Endometrial microvascular endothelial cells (primary cell): Measurements from ENCODE around the gene CNTNAP2. TPM values are rescaled to one million over a fixed set of nuclear protein-coding genes. Genes with fewer than 3 reads are reported as not detected.

ENCODE experiments used
- in situ Hi-C: cut with HindIII; loops from 2 replicates; pipeline ENCODE4 v1.10.0; 2017; ENCODE audit warnings: low sequenced_read_pairs, low pct_unique_long_range_greater_than_20kb; ENCODE audit errors: inconsistent ontology term
- total RNA-seq: library from RNA; depleted of rRNA; stranded (reverse); fragments of >200 nt; gene quantifications from one replicate; pipeline ENCODE4 v1.2.3, GENCODE V29; 2015; ENCODE audit errors: inconsistent ontology term

The CNTNAP2 gene
- total RNA-seq, 1 donor from 2014 or later: not detected

- in situ Hi-C loops: no loop called here
Measured at GRCh38 chr7:148110097-148110868, 1993.7 kb downstream of the CNTNAP2 start.

DNA sequence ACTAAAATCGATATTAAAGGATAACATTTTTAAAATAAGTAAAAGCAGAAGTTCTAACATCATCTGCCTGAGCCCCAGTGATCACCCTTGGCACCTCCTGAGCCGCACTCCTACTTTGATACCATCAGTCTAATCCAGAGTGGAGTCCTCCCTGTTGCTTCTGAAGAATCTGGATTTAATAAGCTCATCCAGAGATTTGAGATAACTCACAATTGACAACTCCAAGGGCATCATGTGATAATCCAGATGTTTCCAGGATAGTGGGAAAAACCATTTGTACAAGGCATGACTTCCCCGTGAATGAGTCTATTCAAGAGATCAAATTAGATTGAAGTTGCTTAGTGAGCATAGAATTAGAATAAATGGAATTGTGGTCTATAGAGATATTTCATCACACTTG lies 1998.2 kb downstream of the CNTNAP2 start:
- in situ Hi-C loops: no loop called here

DNA sequence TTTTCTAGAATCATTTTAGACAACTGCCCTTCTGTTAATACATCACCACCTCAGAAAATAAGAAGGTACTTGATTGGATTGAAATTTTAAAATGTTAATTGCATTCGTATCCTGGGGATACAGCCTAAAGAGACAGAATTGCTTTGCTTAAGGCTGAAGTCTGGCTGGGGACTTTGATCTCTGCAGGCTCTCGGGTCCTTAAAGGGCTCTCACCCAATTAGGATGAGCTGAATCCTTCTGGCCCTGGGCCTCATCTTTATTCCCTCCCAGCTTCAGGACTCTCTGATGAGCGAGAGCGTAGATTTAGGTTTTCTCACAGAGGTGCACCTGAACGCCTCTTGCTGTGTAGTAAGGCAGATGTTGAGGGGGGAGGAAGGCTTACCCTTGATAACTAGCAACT lies 1998.7 kb downstream of the CNTNAP2 start:
- in situ Hi-C loops: no loop called here

- in situ Hi-C loops: no loop called here
Measured at GRCh38 chr7:148116195-148116594, 1999.6 kb downstream of the CNTNAP2 start.

DNA sequence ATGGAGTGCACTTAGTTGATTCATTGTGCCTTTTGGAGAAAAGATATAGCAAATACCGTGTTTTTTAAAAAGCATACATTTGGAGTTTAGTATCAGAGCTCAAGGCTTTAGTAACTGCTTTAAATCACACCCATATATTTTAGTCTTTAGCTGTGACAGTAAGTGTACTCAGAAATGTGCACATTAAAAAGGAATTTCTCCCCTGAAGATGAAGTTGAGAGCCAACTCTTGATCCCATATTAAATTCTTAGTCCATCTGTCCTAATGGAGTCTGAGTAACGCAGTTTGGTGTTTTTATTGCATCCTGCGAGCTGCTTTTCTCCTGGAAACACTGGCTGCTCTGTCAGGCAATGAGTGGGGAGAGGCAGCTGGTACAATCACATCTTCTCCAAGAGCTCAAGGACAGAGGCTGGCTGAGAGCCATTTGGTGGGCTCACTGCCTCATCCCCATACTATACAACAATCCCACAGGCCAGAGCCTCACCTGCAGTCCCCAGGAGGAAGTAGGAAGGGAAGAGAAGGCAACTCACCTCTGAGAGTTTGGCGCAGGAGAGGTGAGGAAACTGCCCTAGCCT lies 2000.3 kb downstream of the CNTNAP2 start:
- in situ Hi-C loops: no loop called here

DNA sequence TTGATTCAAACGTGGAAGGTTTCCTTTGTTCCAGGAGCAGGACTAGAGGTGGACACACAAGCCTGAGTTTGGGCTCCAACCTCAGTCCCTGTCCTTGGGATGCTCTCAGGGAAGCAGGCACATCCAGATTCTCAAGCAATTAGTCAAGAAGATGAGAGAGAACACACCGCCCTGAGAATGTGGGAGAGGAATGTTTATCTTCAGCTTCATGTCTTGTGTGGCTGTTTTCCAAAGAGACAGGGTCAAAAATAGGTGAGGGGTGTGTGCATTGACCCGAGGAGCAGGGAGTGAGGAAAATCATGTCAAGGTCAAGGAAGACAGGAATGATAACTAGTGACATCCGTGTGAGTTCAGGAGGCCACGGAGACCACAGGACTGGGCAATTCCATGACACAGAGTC lies 2001.8 kb downstream of the CNTNAP2 start:
- in situ Hi-C loops: no loop called here

DNA sequence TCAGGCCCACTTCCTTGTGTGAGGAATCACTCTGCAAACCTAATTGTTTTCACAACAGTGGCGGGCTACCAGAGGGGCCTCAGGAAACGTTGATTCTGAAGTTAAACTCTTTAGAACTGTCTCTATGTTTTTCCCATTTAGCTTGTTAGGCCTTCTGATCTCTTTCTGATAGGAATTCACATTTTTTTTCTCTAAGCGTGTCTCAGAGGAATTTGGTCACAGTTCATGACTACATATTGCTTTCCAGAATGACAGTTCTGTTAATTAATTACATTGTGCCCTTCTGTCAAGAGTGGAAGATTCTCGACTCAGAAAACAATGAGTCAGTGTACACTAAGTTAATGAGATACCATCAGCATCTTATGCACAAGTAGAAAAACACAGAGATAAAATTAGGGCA lies 2004.8 kb downstream of the CNTNAP2 start:
- in situ Hi-C loops: no loop called here

DNA sequence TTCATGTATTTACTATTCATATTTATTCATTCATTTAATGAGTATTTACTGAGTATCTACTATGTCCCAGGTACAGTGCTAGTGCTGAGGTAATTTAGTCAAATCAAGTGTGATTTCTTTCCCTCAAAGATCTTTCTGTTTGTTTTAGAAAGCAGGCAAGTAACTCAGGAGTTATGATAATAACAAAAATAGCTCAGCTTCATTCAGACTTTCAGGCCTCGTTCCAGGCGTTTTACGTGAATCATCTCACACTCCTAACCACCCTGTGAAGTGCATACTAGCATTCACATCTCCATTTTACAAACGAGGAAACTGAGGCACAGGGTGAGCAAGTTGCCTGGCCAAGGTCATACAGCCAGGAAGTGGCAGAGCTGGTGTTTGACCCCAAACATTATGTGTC lies 2005.2 kb downstream of the CNTNAP2 start:
- in situ Hi-C loops: no loop called here

- in situ Hi-C loops: no loop called here
Measured at GRCh38 chr7:148124477-148124876, 2007.9 kb downstream of the CNTNAP2 start.

- in situ Hi-C loops: no loop called here
Measured at GRCh38 chr7:148127374-148127773, 2010.8 kb downstream of the CNTNAP2 start.

GRCh38 chr7:148129023-148129422 lies 2012.4 kb downstream of the CNTNAP2 start:
- in situ Hi-C loops: no loop called here

GRCh38 chr7:148135116-148135515 lies 2018.5 kb downstream of the CNTNAP2 start:
- in situ Hi-C loops: no loop called here

DNA sequence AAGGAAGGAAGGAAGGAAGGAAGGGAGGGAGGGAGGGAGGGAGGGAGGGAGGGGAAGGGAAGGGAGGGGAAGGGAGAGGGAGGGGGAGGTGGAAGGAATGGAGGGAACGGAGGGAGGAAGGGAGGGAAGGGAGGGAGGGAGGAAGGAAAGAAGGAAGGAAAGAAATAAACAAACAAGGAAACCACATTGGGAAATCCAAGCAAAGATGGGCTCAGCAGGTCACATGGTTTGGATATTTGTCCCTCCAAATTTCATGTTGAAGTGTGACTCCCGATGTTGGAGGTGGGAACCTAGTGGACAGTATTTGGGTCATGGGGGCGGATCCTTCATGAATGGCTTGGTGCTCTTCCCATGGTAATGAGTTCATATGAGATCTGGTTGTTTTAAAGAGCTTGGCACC lies 2019.4 kb downstream of the CNTNAP2 start:
- in situ Hi-C loops: no loop called here

- in situ Hi-C loops: no loop called here
Measured at GRCh38 chr7:148142660-148143248, 2026.2 kb downstream of the CNTNAP2 start.

GRCh38 chr7:148144827-148145226 lies 2028.2 kb downstream of the CNTNAP2 start:
- in situ Hi-C loops: no loop called here

- in situ Hi-C loops: no loop called here
Measured at GRCh38 chr7:148146346-148146745, 2029.7 kb downstream of the CNTNAP2 start.

DNA sequence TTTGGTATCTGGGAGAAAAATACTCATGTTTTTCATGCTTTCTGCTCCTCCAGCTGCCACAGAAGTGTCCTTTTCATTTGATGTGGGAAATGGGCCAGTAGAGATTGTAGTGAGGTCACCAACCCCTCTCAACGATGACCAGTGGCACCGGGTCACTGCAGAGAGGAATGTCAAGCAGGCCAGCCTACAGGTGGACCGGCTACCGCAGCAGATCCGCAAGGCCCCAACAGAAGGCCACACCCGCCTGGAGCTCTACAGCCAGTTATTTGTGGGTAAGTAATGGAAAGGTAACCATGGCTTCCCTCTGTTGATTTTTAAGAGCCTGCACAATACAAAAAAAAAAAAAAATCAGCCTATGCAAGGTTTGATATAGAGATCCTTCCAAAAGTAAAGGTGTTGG lies 2030.8 kb downstream of the CNTNAP2 start:
- in situ Hi-C loops: no loop called here

- in situ Hi-C loops: no loop called here
Measured at GRCh38 chr7:148148456-148148855, 2031.9 kb downstream of the CNTNAP2 start.

DNA sequence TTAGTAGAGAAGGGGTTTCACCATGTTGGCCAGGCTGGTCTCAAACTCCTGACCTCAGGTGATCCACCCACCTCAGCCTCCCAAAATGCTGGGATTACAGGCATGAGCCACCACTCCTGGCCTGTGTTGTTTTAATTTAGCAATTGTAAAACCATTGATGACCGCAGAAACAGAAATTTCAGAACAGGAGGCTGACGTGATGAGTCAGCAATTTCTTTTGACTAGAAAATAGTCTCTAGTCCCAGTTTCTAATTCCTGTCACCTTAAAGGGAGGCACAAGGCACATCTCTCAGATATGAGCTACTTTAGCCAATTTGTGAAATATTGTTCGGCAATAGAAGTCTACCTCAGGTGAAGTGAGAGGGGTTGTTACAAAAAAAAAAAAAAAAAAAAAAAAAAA lies 2033.1 kb downstream of the CNTNAP2 start:
- in situ Hi-C loops: no loop called here

DNA sequence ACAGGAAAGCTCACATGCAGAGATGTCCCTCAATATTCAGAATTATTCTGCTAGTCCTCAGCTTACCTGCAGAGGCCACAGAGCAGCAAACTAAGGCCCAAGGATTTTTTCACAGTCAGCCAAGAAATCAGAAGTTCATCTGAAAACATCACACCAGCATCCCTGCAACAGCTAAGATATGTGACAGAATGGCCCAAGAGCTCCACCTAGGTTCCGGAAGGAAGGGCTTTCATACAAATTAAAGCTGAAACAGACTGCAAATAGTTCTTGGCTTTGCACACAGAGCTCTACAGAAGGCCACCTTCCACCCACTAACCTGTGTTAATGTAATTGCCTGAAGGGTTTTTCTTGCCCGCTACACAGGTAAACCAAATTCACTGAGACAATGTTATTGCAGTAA lies 2035.2 kb downstream of the CNTNAP2 start:
- in situ Hi-C loops: no loop called here
